Naive B cell (primary cell): ENCODE results near the gene CASK. TPM values are rescaled to one million over a fixed set of nuclear protein-coding genes. Genes with fewer than 3 reads are reported as not detected.

Source experiments
- ATAC-seq, 2 donors: fragments of 150-1000 bp; cut with Tn5 transposase; 2 replicates each; pipeline ENCODE4 v1.10.0; 2021; ENCODE audit warnings: low read depth in 2 of 2, mild to moderate bottlenecking in 2 of 2, moderate library complexity in 2 of 2
- DNase-seq: peaks from one replicate; pipeline ENCODE4 v3.0.0; 2022
- H3K27ac Mint-ChIP-seq, 6 donors: one replicate each; pipeline ENCODE4 v1.8.0; 2020 to 2022; ENCODE audit warnings: mild to moderate bottlenecking in 6 of 6, mixed read lengths in 6 of 6, moderate library complexity in 5 of 6, inconsistent platforms in 2 of 6
- H3K27me3 Mint-ChIP-seq, 3 donors: one replicate each; pipeline ENCODE4 v1.8.0; 2021 to 2022; ENCODE audit warnings: mixed read lengths in 3 of 3, mild to moderate bottlenecking in 1 of 3
- H3K36me3 Mint-ChIP-seq, 2 donors: one replicate each; pipeline ENCODE4 v1.8.0; 2020 to 2022; ENCODE audit warnings: mixed read lengths in 2 of 2, inconsistent platforms in 1 of 2, mild to moderate bottlenecking in 1 of 2
- H3K4me1 Mint-ChIP-seq, 3 donors: one replicate each; pipeline ENCODE4 v1.8.0; 2020 to 2022; ENCODE audit warnings: mixed read lengths in 3 of 3, inconsistent platforms in 1 of 3, mild to moderate bottlenecking in 1 of 3, moderate library complexity in 1 of 3
- H3K4me3 Mint-ChIP-seq, 8 donors: one replicate each; pipeline ENCODE4 v1.8.0; 2020 to 2022; ENCODE audit warnings: mild to moderate bottlenecking in 8 of 8, mixed read lengths in 8 of 8, moderate library complexity in 8 of 8, inconsistent platforms in 2 of 8
- H3K9me3 Mint-ChIP-seq, 7 donors: one replicate each; pipeline ENCODE4 v1.8.0; 2020 to 2022; ENCODE audit warnings: mixed read lengths in 7 of 7, mild to moderate bottlenecking in 5 of 7, inconsistent platforms in 2 of 7, moderate library complexity in 1 of 7
- polyA plus RNA-seq, 6 donors: library from polyadenylated mRNA; unstranded; fragments of 300-500 nt; fragmentation: Illumina TruSeq; gene quantifications; one replicate each; pipeline ENCODE4 v1.2.3, GENCODE V29; 2021; ENCODE audit warnings: low read depth in 6 of 6

CASK gene
- polyA plus RNA-seq, 6 donors from 2014 or later: 2.6 to 10.8 (median 6.2) TPM

DNA sequence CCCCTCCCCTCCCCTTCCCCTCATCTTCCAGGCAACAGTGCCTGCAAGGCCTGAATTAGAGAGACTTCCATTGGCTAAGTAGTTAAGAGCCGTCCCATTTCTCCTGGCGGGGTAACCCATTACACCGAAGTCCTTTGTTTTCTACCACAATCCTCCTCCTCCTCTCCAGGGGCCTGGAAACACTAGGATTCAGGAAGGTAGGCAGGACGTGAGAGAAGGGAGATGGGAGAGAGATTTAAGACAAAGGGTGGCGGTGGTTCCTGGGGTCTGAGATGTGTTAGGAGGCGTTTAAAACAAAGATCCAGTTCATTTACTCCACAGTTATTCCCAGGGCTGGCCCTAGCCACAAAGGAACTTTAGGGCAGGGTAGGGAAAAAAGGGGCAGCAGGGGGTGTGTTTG, 448.2 kb downstream of the CASK start:
- no peak for ATAC-seq
- H3K4me1 Mint-ChIP-seq: no peaks in the 10 kb centered on the region
- H3K27me3 Mint-ChIP-seq: no peaks in the 10 kb centered on the region
- no peak overlapping the region for H3K27ac Mint-ChIP-seq
- no peaks in the 10 kb centered on the region for H3K36me3 Mint-ChIP-seq
- no peak overlapping the region for H3K4me3 Mint-ChIP-seq
- H3K9me3 Mint-ChIP-seq: peaks cover 0 to 5% (median 0%) of the 10 kb centered on the region in 7 donors
- no peak for DNase-seq

DNA sequence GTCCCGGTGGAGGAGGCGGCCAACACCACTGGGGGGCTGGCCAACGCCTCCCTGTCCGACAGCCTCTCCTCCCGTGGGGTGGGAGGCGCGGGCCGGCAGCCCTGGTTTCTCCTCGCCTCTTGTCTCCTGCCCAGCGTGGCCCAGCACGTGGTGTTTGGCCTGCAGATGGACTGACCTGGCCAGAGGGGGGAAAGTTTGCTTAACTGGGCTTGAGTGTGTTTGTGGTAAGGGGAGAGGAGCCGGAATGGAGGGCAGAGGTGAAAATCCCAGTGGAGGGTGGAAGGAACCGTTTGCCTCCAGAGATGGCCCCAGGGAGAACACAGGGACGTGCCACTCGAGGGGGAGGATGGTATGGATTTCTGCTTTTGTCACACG, 448.6 kb downstream of the CASK start:
- no peak for DNase-seq
- ATAC-seq: no peak
- Mint-ChIP-seq H3K27ac (no peak overlapping the region), H3K36me3 (no peaks in the 10 kb centered on the region), H3K9me3 (peaks cover 0 to 4% (median 0%) of the 10 kb centered on the region in 7 donors), H3K27me3 (no peaks in the 10 kb centered on the region), H3K4me3 (no peak overlapping the region), H3K4me1 (no peaks in the 10 kb centered on the region)

DNA sequence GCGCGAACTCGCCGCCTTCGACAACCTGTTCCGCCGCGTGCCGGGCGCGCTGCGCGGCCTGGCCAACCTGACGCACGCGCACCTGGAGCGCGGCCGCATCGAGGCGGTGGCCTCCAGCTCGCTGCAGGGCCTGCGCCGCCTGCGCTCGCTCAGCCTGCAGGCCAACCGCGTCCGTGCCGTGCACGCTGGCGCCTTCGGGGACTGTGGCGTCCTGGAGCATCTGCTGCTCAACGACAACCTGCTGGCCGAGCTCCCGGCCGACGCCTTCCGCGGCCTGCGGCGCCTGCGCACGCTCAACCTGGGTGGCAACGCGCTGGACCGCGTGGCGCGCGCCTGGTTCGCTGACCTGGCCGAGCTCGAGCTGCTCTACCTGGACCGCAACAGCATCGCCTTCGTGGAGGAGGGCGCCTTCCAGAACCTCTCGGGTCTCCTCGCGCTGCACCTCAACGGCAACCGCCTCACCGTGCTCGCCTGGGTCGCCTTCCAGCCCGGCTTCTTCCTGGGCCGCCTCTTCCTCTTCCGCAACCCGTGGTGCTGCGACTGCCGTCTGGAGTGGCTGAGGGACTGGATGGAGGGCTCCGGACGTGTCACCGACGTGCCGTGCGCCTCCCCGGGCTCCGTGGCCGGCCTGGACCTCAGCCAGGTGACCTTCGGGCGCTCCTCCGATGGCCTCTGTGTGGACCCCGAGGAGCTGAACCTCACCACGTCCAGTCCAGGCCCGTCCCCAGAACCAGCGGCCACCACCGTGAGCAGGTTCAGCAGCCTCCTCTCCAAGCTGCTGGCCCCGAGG, 449.2 kb downstream of the CASK start:
- ATAC-seq (no peak), DNase-seq (no peak)
- Mint-ChIP-seq H3K36me3 (no peaks in the 10 kb centered on the region), H3K27me3 (no peaks in the 10 kb centered on the region), H3K9me3 (peaks cover 0 to 3% (median 0%) of the 10 kb centered on the region in 7 donors), H3K4me3 (no peak overlapping the region), H3K27ac (no peak overlapping the region), H3K4me1 (no peaks in the 10 kb centered on the region)

DNA sequence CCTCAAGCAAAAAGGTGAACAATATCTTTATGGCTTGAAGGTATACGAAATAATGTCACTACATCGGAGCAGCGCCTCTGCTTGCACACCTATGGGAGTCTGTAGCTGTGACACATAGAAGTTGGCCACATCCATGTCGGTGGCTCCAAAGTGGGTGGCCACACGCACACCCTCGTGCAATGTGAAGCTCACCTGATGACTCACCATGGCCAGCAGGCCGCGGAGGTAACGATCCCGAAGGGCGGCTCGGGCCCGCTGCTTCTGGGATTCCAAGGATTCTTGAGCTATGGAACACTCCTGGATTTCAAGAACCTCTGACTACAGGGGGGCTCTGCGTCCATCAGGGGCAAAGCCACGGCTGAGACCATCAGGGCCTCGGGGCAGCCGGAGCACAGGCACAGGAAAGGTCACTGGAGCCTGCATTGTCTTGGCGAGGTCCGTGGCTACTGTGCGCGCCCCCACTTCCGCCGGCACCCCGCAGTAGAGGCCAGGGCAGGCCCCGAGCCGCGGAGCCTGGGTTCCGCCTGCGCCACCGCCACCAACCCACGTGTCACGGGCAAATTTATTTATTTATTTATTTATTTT, 451.0 kb downstream of the CASK start:
- H3K4me1 Mint-ChIP-seq: no peaks in the 10 kb centered on the region
- no peak overlapping the region for H3K27ac Mint-ChIP-seq
- no peaks in the 10 kb centered on the region for H3K27me3 Mint-ChIP-seq
- DNase-seq (no peak), ATAC-seq (no peak)
- H3K9me3 Mint-ChIP-seq: peaks cover 0 to 2% (median 0%) of the 10 kb centered on the region in 7 donors
- no peak overlapping the region for H3K4me3 Mint-ChIP-seq
- H3K36me3 Mint-ChIP-seq: no peaks in the 10 kb centered on the region

DNA sequence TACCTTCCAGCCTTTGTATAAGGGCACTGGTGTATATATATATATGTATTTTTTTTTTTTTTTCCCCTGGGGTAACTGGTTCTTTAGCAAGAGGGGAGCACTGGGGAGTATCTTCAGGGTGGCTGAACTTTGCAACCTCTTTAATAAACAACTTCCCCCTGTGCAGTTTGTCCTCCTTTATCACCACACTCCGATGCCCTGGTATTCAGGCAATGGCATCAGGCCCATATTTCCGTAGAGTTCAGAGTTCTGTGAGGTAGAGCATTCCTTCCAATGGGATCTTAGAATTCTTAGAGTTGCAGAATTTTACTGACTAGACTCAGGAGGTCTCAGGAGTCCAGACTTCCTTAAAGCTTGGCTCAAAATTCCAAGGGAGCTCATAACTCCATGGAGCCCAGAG, 451.6 kb downstream of the CASK start:
- Mint-ChIP-seq H3K27ac (no peak overlapping the region), H3K4me3 (no peak overlapping the region), H3K36me3 (no peaks in the 10 kb centered on the region), H3K4me1 (no peaks in the 10 kb centered on the region), H3K27me3 (no peaks in the 10 kb centered on the region), H3K9me3 (peaks cover 0 to 2% (median 0%) of the 10 kb centered on the region in 7 donors)
- ATAC-seq: no peak
- no peak for DNase-seq

DNA sequence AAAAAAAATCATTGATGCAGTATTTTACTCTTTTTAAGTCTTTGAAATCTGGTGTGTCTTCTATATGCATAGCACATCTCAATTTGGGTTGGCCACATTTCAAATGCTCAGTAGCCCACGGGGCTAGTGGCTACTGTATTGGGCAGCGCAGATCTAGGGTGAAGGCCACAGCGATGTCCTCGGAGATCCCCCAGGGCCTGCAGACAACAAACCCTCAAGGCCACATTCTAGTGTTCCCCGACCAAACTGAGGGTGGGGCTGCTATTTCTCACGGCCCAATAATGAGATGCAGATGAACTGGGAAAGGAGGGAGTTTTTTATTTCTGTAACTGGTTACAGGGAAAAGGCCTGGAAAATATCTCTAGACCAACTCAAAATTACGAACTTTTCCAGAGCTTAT, 452.6 kb downstream of the CASK start:
- Mint-ChIP-seq H3K9me3 (peaks cover 0 to 2% (median 0%) of the 10 kb centered on the region in 7 donors), H3K4me1 (no peaks in the 10 kb centered on the region), H3K4me3 (no peak overlapping the region), H3K27ac (no peak overlapping the region), H3K27me3 (no peaks in the 10 kb centered on the region), H3K36me3 (no peaks in the 10 kb centered on the region)
- no peak for ATAC-seq
- no peak for DNase-seq

DNA sequence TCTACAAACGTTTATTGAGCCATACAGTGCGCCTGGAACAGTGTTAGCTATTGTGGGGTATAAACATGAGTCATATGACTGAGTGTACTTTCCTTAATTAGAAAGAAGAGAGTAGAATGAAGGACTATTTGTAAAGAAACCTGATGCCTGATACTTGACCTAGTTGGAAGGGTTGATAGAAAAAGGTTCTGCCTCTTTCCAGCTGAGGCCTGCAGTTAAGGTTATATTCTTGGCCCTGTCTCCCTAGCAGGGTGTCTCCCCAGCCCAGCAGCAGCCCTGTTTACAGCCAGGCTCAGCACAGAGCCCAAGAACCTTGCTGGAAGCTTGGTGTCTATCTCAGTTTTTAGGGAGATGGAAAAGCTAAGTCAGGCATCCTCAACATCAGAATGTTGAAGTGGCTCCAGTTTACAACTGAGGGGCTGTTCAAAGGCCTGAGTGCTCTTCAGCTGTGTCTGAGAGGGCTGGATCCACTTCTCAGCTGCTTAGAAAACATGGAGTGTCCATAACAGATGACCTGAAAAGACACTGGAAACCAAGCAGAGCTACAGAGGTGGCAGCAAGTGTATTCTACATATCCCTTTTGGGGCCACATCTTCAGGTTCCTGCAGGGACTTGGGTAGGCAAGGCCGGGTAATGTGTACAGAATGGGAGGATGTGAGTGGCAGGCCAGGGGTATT, 454.6 kb downstream of the CASK start:
- Mint-ChIP-seq H3K9me3 (peaks cover 0 to 3% (median 0%) of the 10 kb centered on the region in 7 donors), H3K4me3 (no peak overlapping the region), H3K27ac (peak overlapping the region in 1 of 6 donors; percentile 78), H3K27me3 (no peaks in the 10 kb centered on the region), H3K4me1 (no peaks in the 10 kb centered on the region), H3K36me3 (no peaks in the 10 kb centered on the region)
- ATAC-seq (no peak), DNase-seq (no peak)

Other genes starting within 250 kb of the CASK start
- under 1 TPM in 2 of 6 donors, not detected in 4; 0.16 to 0.39 TPM for gene GPR34, start 234.6 kb downstream of the CASK start, polyA plus RNA-seq
- gene GPR82, start 199.4 kb downstream of the CASK start, polyA plus RNA-seq: under 1 TPM; 0.16 to 0.52 (median 0.25) TPM